ENCODE data around the gene SERPINA4. TPM values are rescaled to one million over a fixed set of nuclear protein-coding genes. Genes with fewer than 3 reads are reported as not detected.

SERPINA4 gene
- total RNA-seq, 1 experiment from 2014 or later, result 6.3 TPM

DNA sequence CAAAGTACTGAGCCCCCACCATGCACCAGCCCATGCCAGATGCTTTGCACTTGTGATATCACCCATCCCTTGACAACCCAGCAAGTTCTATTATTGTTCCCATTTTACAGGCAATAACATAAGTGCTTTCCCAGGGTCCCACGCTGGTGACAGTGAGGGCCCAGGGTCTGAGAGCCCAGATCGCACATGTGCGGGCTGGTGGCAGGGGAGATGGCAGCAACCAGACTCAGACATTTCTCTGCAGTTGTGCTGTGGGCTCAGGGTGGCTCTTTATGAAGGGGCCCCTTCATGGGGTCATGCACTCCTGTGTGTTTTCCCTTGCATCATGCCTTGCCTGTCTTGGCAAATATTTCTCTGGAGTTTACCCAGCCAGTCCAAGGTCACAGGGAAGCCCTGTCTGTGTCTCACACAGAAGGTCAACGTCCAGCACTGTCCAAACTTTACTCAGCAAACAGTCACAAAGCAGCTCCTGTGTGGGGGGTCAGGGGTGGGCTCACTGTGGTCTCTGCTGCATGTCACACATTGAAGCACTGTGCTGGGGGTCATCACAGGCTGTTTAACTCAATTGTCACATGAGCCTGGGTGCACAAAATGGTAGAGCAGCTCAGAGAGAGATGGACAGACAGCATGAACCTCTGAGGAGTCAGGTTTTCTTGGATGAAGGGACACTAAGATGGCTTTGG, 32.6 kb downstream of the SERPINA4 start:
- POLR2A ChIA-PET, result no interaction called here
- peaks cover 24% of the 10 kb centered on the region for H3K4me1 ChIP-seq

DNA sequence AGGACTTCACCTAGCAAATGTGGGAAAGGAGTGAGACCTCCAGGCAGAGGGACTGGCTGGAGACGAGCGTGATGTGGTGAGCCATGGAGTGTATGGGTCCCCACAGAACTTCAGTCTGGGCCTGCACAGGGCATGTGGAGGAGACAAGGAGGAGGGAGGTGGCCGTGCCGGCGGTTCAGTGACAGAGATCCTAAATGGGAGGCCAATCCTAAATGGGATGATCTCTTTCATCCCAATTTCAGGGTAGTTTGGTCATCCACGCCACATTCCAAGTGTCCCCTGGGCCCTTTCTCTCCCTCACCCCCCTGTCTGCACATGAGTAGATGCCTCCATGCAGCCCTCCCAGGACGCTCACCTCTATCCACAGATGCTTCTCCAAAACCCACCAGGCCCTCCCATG, 33.2 kb downstream of the SERPINA4 start:
- Mint-ChIP-seq H3K27me3 (ENCODE audit: insufficient read depth, unreplicated experiment) (no peaks in the 10 kb centered on the region), H3K4me1 (ENCODE audit: low read depth, unreplicated experiment) (peaks cover 27% of the 10 kb centered on the region), H3K36me3 (ENCODE audit: insufficient read depth, unreplicated experiment) (peaks cover 5% of the 10 kb centered on the region), H3K27ac (ENCODE audit: unreplicated experiment) (peak overlapping the region; percentile 36), H3K4me3 (ENCODE audit: unreplicated experiment) (no peak overlapping the region), H3K9me3 (ENCODE audit: unreplicated experiment) (peaks cover 12% of the 10 kb centered on the region)
- H3K27me3 ChIP-seq (replicated peaks; ENCODE audit: control insufficient read depth, insufficient read depth, low read length), result no peaks in the 10 kb centered on the region
- no peak overlapping the region for H3K4me3 ChIP-seq (ENCODE audit: low read depth, low read length)
- no peak for DNase-seq
- H3K36me3 ChIP-seq (ENCODE audit: control insufficient read depth, insufficient read depth, low read length), result no peaks in the 10 kb centered on the region
- BruUV-seq (replicated peaks), result no TSS peak
- no peaks in the 10 kb centered on the region for H3K9me3 ChIP-seq
- TF ChIP-seq, protein P1, sequence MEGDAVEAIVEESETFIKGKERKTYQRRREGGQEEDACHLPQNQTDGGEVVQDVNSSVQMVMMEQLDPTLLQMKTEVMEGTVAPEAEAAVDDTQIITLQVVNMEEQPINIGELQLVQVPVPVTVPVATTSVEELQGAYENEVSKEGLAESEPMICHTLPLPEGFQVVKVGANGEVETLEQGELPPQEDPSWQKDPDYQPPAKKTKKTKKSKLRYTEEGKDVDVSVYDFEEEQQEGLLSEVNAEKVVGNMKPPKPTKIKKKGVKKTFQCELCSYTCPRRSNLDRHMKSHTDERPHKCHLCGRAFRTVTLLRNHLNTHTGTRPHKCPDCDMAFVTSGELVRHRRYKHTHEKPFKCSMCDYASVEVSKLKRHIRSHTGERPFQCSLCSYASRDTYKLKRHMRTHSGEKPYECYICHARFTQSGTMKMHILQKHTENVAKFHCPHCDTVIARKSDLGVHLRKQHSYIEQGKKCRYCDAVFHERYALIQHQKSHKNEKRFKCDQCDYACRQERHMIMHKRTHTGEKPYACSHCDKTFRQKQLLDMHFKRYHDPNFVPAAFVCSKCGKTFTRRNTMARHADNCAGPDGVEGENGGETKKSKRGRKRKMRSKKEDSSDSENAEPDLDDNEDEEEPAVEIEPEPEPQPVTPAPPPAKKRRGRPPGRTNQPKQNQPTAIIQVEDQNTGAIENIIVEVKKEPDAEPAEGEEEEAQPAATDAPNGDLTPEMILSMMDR (IDR thresholded peaks at IDR 0.05; ENCODE audit: insufficient read depth in 1 of 2, low read depth in 1 of 2, low read length in 1 of 2, severe bottlenecking in 1 of 2, unreplicated experiment in 1 of 2), result no peak
- H3K4me1 ChIP-seq, result peaks cover 30% of the 10 kb centered on the region
- ChIA-PET POLR2A (no interaction called here), CTCF (no interaction called here)
- intact Hi-C loops (cut with micrococcal nuclease; ENCODE audit: unreplicated experiment), result loop anchor here (2.0 kb wide), 1 partner anchor 22 kb away; no protein-coding TSS in a partner anchor

More for the DNA sequence above, 32.6 kb downstream of the SERPINA4 start:
- H3K9me3 Mint-ChIP-seq (ENCODE audit: unreplicated experiment), result peaks cover 12% of the 10 kb centered on the region
- CTCF ChIA-PET, result no interaction called here
- H3K4me1 Mint-ChIP-seq (ENCODE audit: low read depth, unreplicated experiment), result peaks cover 22% of the 10 kb centered on the region
- H3K27ac Mint-ChIP-seq (ENCODE audit: unreplicated experiment), result peak overlapping the region; percentile 36
- Histone ChIP-seq H3K36me3 (ENCODE audit: control insufficient read depth, insufficient read depth, low read length) (no peaks in the 10 kb centered on the region), H3K4me3 (ENCODE audit: low read depth, low read length) (no peak overlapping the region), H3K27me3 (replicated peaks; ENCODE audit: control insufficient read depth, insufficient read depth, low read length) (no peaks in the 10 kb centered on the region), H3K9me3 (no peaks in the 10 kb centered on the region)
- BruUV-seq (replicated peaks), result no TSS peak
- H3K4me3 Mint-ChIP-seq (ENCODE audit: unreplicated experiment), result no peak overlapping the region
- intact Hi-C loops (cut with micrococcal nuclease; ENCODE audit: unreplicated experiment), result loop anchor here (2.0 kb wide), 1 partner anchor 21 kb away; no protein-coding TSS in a partner anchor
- DNase-seq, result peak; percentile 54 to 67
- TF ChIP-seq, protein P1 (IDR thresholded peaks at IDR 0.05; ENCODE audit: insufficient read depth in 1 of 2, low read depth in 1 of 2, low read length in 1 of 2, severe bottlenecking in 1 of 2, unreplicated experiment in 1 of 2), result no peak
- H3K27me3 Mint-ChIP-seq (ENCODE audit: insufficient read depth, unreplicated experiment), result no peaks in the 10 kb centered on the region
- H3K36me3 Mint-ChIP-seq (ENCODE audit: insufficient read depth, unreplicated experiment), result peaks cover 5% of the 10 kb centered on the region

- H3K27ac Mint-ChIP-seq (ENCODE audit: unreplicated experiment), result no peak overlapping the region
- POLR2A ChIA-PET, result no interaction called here
- peaks cover 40% of the 10 kb centered on the region for H3K4me1 Mint-ChIP-seq (ENCODE audit: low read depth, unreplicated experiment)
- H3K4me3 Mint-ChIP-seq (ENCODE audit: unreplicated experiment), result no peak overlapping the region
- H3K4me1 ChIP-seq, result peaks cover 44% of the 10 kb centered on the region
- H3K4me3 ChIP-seq (ENCODE audit: low read depth, low read length), result no peak overlapping the region
- H3K9me3 Mint-ChIP-seq (ENCODE audit: unreplicated experiment), result peaks cover 10% of the 10 kb centered on the region
- H3K36me3 ChIP-seq (ENCODE audit: control insufficient read depth, insufficient read depth, low read length), result no peaks in the 10 kb centered on the region
- intact Hi-C loops (cut with micrococcal nuclease; ENCODE audit: unreplicated experiment), result loop anchor here (2.0 kb wide), 1 partner anchor 23 kb away; no protein-coding TSS in a partner anchor
- no peaks in the 10 kb centered on the region for H3K9me3 ChIP-seq
- H3K27me3 Mint-ChIP-seq (ENCODE audit: insufficient read depth, unreplicated experiment), result no peaks in the 10 kb centered on the region
- no peaks in the 10 kb centered on the region for H3K27me3 ChIP-seq (replicated peaks; ENCODE audit: control insufficient read depth, insufficient read depth, low read length)
- TF ChIP-seq, protein P1 (IDR thresholded peaks at IDR 0.05; ENCODE audit: insufficient read depth in 1 of 2, low read depth in 1 of 2, low read length in 1 of 2, severe bottlenecking in 1 of 2, unreplicated experiment in 1 of 2), result no peak
- CTCF ChIA-PET, result interaction anchor here (0.7 kb wide), 1 partner anchor 47 kb away, joined by 4 read pairs; no protein-coding TSS in a partner anchor
- no peak for DNase-seq
- BruUV-seq (replicated peaks), result no TSS peak
- H3K36me3 Mint-ChIP-seq (ENCODE audit: insufficient read depth, unreplicated experiment), result peaks cover 5% of the 10 kb centered on the region
These were observed 34.7 kb downstream of the SERPINA4 start for GRCh38 chr14:94595912-94596311.
